Measurements from ENCODE around the gene NPC1.
"Not testable (repeated sequence)": the region's sequence is repeated elsewhere in the genome, so short reads cannot be mapped to it uniquely, and the experiment has no call there.

The NPC1 gene

GRCh38 chr18:23529604-23530003 lies 56.7 kb downstream of the NPC1 start:
- peak overlapping the region in 1 of 2 donors; percentile 29 for H3K27ac Mint-ChIP-seq

GRCh38 chr18:23528580-23529472 lies 57.5 kb downstream of the NPC1 start:
- H3K36me3 Mint-ChIP-seq (ENCODE audit: insufficient read depth): peaks cover 97% of the 10 kb centered on the region
- ATAC-seq (replicated peaks): no peak

More at GRCh38 chr18:23529604-23530003, 56.7 kb downstream of the NPC1 start:
- DNase-seq (no peak), ATAC-seq (replicated peaks) (no peak)
- Mint-ChIP-seq H3K4me3 (no peak overlapping the region), H3K36me3 (ENCODE audit: insufficient read depth) (peaks cover 97% of the 10 kb centered on the region), H3K4me1 (ENCODE audit: low read depth in 2 of 2) (peaks cover 3 to 4% of the 10 kb centered on the region in 2 donors), H3K27me3 (no peaks in the 10 kb centered on the region), H3K9me3 (no peaks in the 10 kb centered on the region)

GRCh38 chr18:23526501-23527063 lies 59.7 kb downstream of the NPC1 start:
- ATAC-seq (replicated peaks): no peak
- H3K36me3 Mint-ChIP-seq (ENCODE audit: insufficient read depth): peaks cover 97% of the 10 kb centered on the region
- no peaks in the 10 kb centered on the region for H3K27me3 Mint-ChIP-seq
- DNase-seq: no peak
- no peak overlapping the region for H3K4me3 Mint-ChIP-seq
- peaks cover 3 to 4% of the 10 kb centered on the region in 2 donors for H3K4me1 Mint-ChIP-seq (ENCODE audit: low read depth in 2 of 2)
- no peaks in the 10 kb centered on the region for H3K9me3 Mint-ChIP-seq
- peak overlapping the region in 1 of 2 donors; percentile 78 for H3K27ac Mint-ChIP-seq

More at GRCh38 chr18:23528580-23529472, 57.5 kb downstream of the NPC1 start:
- H3K27ac Mint-ChIP-seq: peak overlapping the region; percentile 15 to 29
- peaks cover 3 to 4% of the 10 kb centered on the region in 2 donors for H3K4me1 Mint-ChIP-seq (ENCODE audit: low read depth in 2 of 2)
- DNase-seq: no peak
- H3K27me3 Mint-ChIP-seq: no peaks in the 10 kb centered on the region
- H3K4me3 Mint-ChIP-seq: peak overlapping the region in 1 of 2 donors; percentile 14
- no peaks in the 10 kb centered on the region for H3K9me3 Mint-ChIP-seq

GRCh38 chr18:23524213-23524707 lies 62.0 kb downstream of the NPC1 start:
- no peak overlapping the region for H3K4me3 Mint-ChIP-seq
- H3K4me1 Mint-ChIP-seq (ENCODE audit: low read depth in 2 of 2): peaks cover 3 to 4% of the 10 kb centered on the region in 2 donors
- peak overlapping the region in 1 of 2 donors; percentile 21 for H3K27ac Mint-ChIP-seq
- H3K9me3 Mint-ChIP-seq: no peaks in the 10 kb centered on the region
- no peak for ATAC-seq (replicated peaks)
- no peaks in the 10 kb centered on the region for H3K27me3 Mint-ChIP-seq
- peaks cover 97% of the 10 kb centered on the region for H3K36me3 Mint-ChIP-seq (ENCODE audit: insufficient read depth)
- no peak for DNase-seq

- Mint-ChIP-seq H3K9me3 (no peaks in the 10 kb centered on the region), H3K27me3 (no peaks in the 10 kb centered on the region), H3K36me3 (ENCODE audit: insufficient read depth) (peaks cover 97% of the 10 kb centered on the region), H3K27ac (peak overlapping the region; percentile 21 to 78), H3K4me1 (ENCODE audit: low read depth in 2 of 2) (peaks cover 3 to 4% of the 10 kb centered on the region in 2 donors), H3K4me3 (no peak overlapping the region)
- DNase-seq (no peak), ATAC-seq (replicated peaks) (no peak)
These were observed 62.7 kb downstream of the NPC1 start for GRCh38 chr18:23523429-23524212.

- Mint-ChIP-seq H3K27me3 (no peaks in the 10 kb centered on the region), H3K27ac (peak overlapping the region in 1 of 2 donors; percentile 44), H3K4me3 (no peak overlapping the region), H3K9me3 (no peaks in the 10 kb centered on the region), H3K36me3 (ENCODE audit: insufficient read depth) (peaks cover 97% of the 10 kb centered on the region), H3K4me1 (ENCODE audit: low read depth in 2 of 2) (peaks cover 3 to 4% of the 10 kb centered on the region in 2 donors)
- DNase-seq (no peak), ATAC-seq (replicated peaks) (no peak)
These were observed 64.4 kb downstream of the NPC1 start for GRCh38 chr18:23521907-23522306.

GRCh38 chr18:23521271-23521670 lies 65.0 kb downstream of the NPC1 start:
- ATAC-seq (replicated peaks) (no peak), DNase-seq (no peak)
- no peaks in the 10 kb centered on the region for H3K9me3 Mint-ChIP-seq
- no peak overlapping the region for H3K4me3 Mint-ChIP-seq
- peak overlapping the region in 1 of 2 donors; percentile 44 for H3K27ac Mint-ChIP-seq
- no peaks in the 10 kb centered on the region for H3K27me3 Mint-ChIP-seq
- peaks cover 3 to 4% of the 10 kb centered on the region in 2 donors for H3K4me1 Mint-ChIP-seq (ENCODE audit: low read depth in 2 of 2)
- H3K36me3 Mint-ChIP-seq (ENCODE audit: insufficient read depth): peaks cover 99% of the 10 kb centered on the region

GRCh38 chr18:23519734-23520133 lies 66.6 kb downstream of the NPC1 start:
- Mint-ChIP-seq H3K27me3 (no peaks in the 10 kb centered on the region), H3K4me3 (no peak overlapping the region), H3K36me3 (ENCODE audit: insufficient read depth) (peaks cover 97% of the 10 kb centered on the region), H3K27ac (peak overlapping the region in 1 of 2 donors; percentile 32), H3K4me1 (ENCODE audit: low read depth in 2 of 2) (peaks cover 5 to 10% of the 10 kb centered on the region in 2 donors), H3K9me3 (no peaks in the 10 kb centered on the region)
- ATAC-seq (replicated peaks): no peak
- DNase-seq: no peak

- Mint-ChIP-seq H3K9me3 (no peaks in the 10 kb centered on the region), H3K27me3 (no peaks in the 10 kb centered on the region), H3K4me1 (ENCODE audit: low read depth in 2 of 2) (peaks cover 11 to 20% of the 10 kb centered on the region in 2 donors), H3K27ac (peak overlapping the region in 1 of 2 donors; percentile 55), H3K36me3 (ENCODE audit: insufficient read depth) (peaks cover 87% of the 10 kb centered on the region), H3K4me3 (no peak overlapping the region)
- peak; percentile 99 for ATAC-seq (replicated peaks)
- DNase-seq: peak; percentile 71 to 73 (median 71)
These were observed 70.3 kb downstream of the NPC1 start for GRCh38 chr18:23515911-23516546.

- peaks cover 17 to 32% of the 10 kb centered on the region in 2 donors for H3K4me1 Mint-ChIP-seq (ENCODE audit: low read depth in 2 of 2)
- no peaks in the 10 kb centered on the region for H3K27me3 Mint-ChIP-seq
- ATAC-seq (replicated peaks) (no peak), DNase-seq (no peak)
- peak overlapping the region in 1 of 2 donors; percentile 15 for H3K4me3 Mint-ChIP-seq
- H3K36me3 Mint-ChIP-seq (ENCODE audit: insufficient read depth): peaks cover 82% of the 10 kb centered on the region
- peak overlapping the region; percentile 38 to 86 for H3K27ac Mint-ChIP-seq
- no peaks in the 10 kb centered on the region for H3K9me3 Mint-ChIP-seq
These were observed 73.7 kb downstream of the NPC1 start for GRCh38 chr18:23512641-23513040.

GRCh38 chr18:23512216-23512615 lies 74.1 kb downstream of the NPC1 start:
- not testable (repeated sequence) for ATAC-seq (replicated peaks); DNase-seq; H3K9me3 Mint-ChIP-seq; H3K27me3 Mint-ChIP-seq; H3K4me3 Mint-ChIP-seq
- H3K27ac Mint-ChIP-seq: peak overlapping the region in 1 of 2 donors; percentile 86
- H3K4me1 Mint-ChIP-seq (ENCODE audit: low read depth in 2 of 2): peaks cover 17 to 35% of the 10 kb centered on the region in 2 donors
- peaks cover 82% of the 10 kb centered on the region for H3K36me3 Mint-ChIP-seq (ENCODE audit: insufficient read depth)

- not testable (repeated sequence) for H3K4me3 Mint-ChIP-seq; ATAC-seq (replicated peaks); H3K27ac Mint-ChIP-seq; DNase-seq; H3K9me3 Mint-ChIP-seq; H3K27me3 Mint-ChIP-seq
- Mint-ChIP-seq H3K4me1 (ENCODE audit: low read depth in 2 of 2) (peaks cover 15 to 41% of the 10 kb centered on the region in 2 donors), H3K36me3 (ENCODE audit: insufficient read depth) (peaks cover 79% of the 10 kb centered on the region)
These were observed 75.4 kb downstream of the NPC1 start for GRCh38 chr18:23510923-23511322.
